Measurements from ENCODE around the gene PLCH2. TPM values are rescaled to one million over a fixed set of nuclear protein-coding genes. Genes with fewer than 3 reads are reported as not detected.

Gene PLCH2
- total and polyA plus RNA-seq, 10 of the 15 experiments (the other 5 are each of a cell fraction or from before 2014, with no cell fraction given), result 0.03 to 0.73 (median 0.24) TPM; not detected in 3

DNA sequence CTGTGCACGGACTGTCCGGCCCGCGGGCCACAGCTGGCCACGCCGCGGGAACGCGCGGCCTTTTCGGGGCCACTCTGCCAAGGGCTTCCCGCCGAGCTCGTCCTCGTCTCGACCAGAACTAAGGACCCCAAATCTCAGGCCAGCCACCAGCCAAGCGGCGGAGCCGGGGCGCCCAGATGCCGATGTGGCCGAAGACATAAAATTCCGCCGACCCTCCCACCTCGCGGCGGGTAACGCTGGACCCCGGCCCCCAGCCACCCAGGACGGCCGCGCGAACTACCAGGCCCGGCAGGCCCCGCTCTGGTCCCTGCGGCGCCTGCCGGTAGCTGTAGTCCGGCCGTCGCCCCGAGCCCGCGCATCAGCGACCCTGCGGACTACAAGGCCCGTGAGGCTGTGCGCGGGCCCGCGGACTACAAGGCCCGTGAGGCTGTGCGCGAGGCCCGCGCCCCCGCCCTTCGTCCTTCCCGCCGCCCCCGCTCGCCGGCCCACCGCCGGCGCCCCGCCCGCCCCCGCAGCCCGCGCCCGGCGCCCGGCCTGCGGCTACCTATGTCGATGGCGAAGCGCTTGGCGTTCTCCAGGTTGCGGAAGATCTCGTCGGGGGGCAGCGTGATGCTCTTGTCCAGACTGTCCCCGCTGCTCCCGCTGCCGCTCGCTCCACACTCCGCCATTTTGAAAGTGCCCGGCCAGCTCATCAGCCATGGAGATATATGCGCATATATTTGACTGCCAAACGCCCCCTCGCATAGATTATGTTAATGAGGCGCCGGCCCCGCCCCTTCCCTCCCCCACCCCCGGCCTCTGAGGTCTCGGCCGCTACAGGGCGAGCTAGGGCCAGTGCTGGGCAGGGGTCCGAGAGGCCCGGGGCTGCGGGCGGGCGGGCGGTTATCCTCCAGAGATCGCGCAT, 50.1 kb downstream of the PLCH2 start, which contains the start of gene PANK4:
Gene PANK4 (minus strand): TSS at position 677 of the 904 bp plus-strand sequence. CDS start 9 bp downstream, at position 668.
- Histone ChIP-seq H3K9me3 (replicated peaks; ENCODE audit: control insufficient read depth, insufficient read depth, low read length) (no peaks in the 10 kb centered on the region), H4K20me1 (ENCODE audit: control insufficient read depth, insufficient read depth) (peaks cover 3% of the 10 kb centered on the region; the same call in 1 of the 2 replicates), H3K36me3 (ENCODE audit: control insufficient read depth in 2 of 2, insufficient read depth in 2 of 2, low read length in 1 of 2) (peaks cover 0 to 3% of the 10 kb centered on the region in 2 experiments; a peak in 2 of 4 replicates), H3K4me3 (peak within 1 kb of the TSS; percentile 98), H3K4me1 (ENCODE audit: control insufficient read depth, insufficient read depth, low read length) (peaks cover 25% of the 10 kb centered on the region), H3K4me2 (ENCODE audit: control insufficient read depth, insufficient read depth) (peak within 1 kb of the TSS; percentile 97), H3K27ac (ENCODE audit: control insufficient read depth, insufficient read depth) (peak within 1 kb of the TSS; percentile 47), H3K27me3 (replicated peaks in 1 of 2; ENCODE audit: control insufficient read depth in 2 of 2, insufficient read depth in 2 of 2, low read length in 1 of 2) (peaks cover 4 to 14% of the 10 kb centered on the region in 2 experiments; a peak in 3 of 4 replicates), H3K9ac (ENCODE audit: control insufficient read depth, insufficient read depth, low read length) (peak within 1 kb of the TSS; percentile 72), H3K79me2 (ENCODE audit: control insufficient read depth, insufficient read depth, low read length) (peaks cover 36% of the 10 kb centered on the region), H2AFZ (ENCODE audit: control insufficient read depth, low read depth, low read length) (peak within 1 kb of the TSS; percentile 79)
- ChIA-PET RAD21 (ENCODE audit: unreplicated experiment) (interaction anchor here (0.6 to 5.9 kb wide), 16 partner anchors 14 to 331 kb away, joined by 3 to 86 read pairs (median 4); partner anchors contain the start of genes FAAP20, MORN1, RER1 and TNFRSF14), CTCF (interaction anchor here (0.6 to 3.8 kb wide), 11 partner anchors 13 to 110 kb away, joined by 3 to 28 read pairs (median 4); no protein-coding TSS in a partner anchor), POLR2A (interaction anchor here (0.6 to 3.7 kb wide), 16 partner anchors 16 to 1131 kb away, joined by 3 to 22 read pairs (median 5); partner anchors contain the start of genes MORN1, PEX10 and RER1), SMC1A (ENCODE audit: uncharacterized antibody, unreplicated experiment) (interaction anchor here (0.6 to 1.9 kb wide), 7 partner anchors 21 to 390 kb away, joined by 3 to 15 read pairs (median 3); no protein-coding TSS in a partner anchor)
- intact Hi-C loops (cut with micrococcal nuclease; ENCODE audit: unreplicated experiment), result loop anchor here (1.0 to 2.0 kb wide), 2 partner anchors 22 to 111 kb away; no protein-coding TSS in a partner anchor
- DNase-seq (ENCODE audit: low read depth, low spot score) (no peak), FAIRE-seq (peak; percentile 92), ATAC-seq (peak; percentile 89)
- no TSS peak for BruUV-seq (replicated peaks)
- in situ Hi-C loops (cut with MboI), result loop anchor here (10.0 kb wide), 1 partner anchor 321 kb away; no protein-coding TSS in a partner anchor
- under 1% methylated on average over 83 of the region's 107 CpGs for WGBS (ENCODE audit: insufficient coverage, insufficient replicate concordance, low lambda C conversion rate, missing lambda C conversion rate)
- no peak for TF ChIP-seq DPF2 (IDR thresholded peaks at IDR 0.05)
- TF ChIP-seq POLR2A (IDR thresholded peaks at IDR 0.05; ENCODE audit: low read depth, low read length), result peak; percentile 91
- TF ChIP-seq GATAD2B (conservative IDR thresholded peaks at IDR 0.05; ENCODE audit: low read depth), result peak; percentile 66
- TF ChIP-seq, protein P1, sequence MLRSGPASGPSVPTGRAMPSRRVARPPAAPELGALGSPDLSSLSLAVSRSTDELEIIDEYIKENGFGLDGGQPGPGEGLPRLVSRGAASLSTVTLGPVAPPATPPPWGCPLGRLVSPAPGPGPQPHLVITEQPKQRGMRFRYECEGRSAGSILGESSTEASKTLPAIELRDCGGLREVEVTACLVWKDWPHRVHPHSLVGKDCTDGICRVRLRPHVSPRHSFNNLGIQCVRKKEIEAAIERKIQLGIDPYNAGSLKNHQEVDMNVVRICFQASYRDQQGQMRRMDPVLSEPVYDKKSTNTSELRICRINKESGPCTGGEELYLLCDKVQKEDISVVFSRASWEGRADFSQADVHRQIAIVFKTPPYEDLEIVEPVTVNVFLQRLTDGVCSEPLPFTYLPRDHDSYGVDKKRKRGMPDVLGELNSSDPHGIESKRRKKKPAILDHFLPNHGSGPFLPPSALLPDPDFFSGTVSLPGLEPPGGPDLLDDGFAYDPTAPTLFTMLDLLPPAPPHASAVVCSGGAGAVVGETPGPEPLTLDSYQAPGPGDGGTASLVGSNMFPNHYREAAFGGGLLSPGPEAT (IDR thresholded peaks at IDR 0.05; ENCODE audit: low read depth), result no peak
- TF ChIP-seq, protein P2, sequence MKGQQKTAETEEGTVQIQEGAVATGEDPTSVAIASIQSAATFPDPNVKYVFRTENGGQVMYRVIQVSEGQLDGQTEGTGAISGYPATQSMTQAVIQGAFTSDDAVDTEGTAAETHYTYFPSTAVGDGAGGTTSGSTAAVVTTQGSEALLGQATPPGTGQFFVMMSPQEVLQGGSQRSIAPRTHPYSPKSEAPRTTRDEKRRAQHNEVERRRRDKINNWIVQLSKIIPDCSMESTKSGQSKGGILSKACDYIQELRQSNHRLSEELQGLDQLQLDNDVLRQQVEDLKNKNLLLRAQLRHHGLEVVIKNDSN (IDR thresholded peaks at IDR 0.05; ENCODE audit: borderline replicate concordance, extremely low read length, insufficient read depth, low read depth, low read length), result no peak
- TF ChIP-seq ASH2L (IDR thresholded peaks at IDR 0.05; ENCODE audit: borderline replicate concordance, low read depth), result no peak
- TF ChIP-seq EP300 (IDR thresholded peaks at IDR 0.05; ENCODE audit: borderline replicate concordance in 1 of 2, control insufficient read depth in 1 of 2, low read depth in 2 of 2, low read length in 2 of 2), result no peak
- TF ChIP-seq CHD1 (IDR thresholded peaks at IDR 0.05; ENCODE audit: low read depth, low read length), result no peak
- TF ChIP-seq NR2C1 (IDR thresholded peaks at IDR 0.05), result peak; percentile 75
- TF ChIP-seq, protein P3, sequence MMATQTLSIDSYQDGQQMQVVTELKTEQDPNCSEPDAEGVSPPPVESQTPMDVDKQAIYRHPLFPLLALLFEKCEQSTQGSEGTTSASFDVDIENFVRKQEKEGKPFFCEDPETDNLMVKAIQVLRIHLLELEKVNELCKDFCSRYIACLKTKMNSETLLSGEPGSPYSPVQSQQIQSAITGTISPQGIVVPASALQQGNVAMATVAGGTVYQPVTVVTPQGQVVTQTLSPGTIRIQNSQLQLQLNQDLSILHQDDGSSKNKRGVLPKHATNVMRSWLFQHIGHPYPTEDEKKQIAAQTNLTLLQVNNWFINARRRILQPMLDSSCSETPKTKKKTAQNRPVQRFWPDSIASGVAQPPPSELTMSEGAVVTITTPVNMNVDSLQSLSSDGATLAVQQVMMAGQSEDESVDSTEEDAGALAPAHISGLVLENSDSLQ (IDR thresholded peaks at IDR 0.05), result no peak
- no peak for TF ChIP-seq NRF1 (conservative IDR thresholded peaks at IDR 0.05; ENCODE audit: low read depth, low read length)
- TF ChIP-seq, protein P4, sequence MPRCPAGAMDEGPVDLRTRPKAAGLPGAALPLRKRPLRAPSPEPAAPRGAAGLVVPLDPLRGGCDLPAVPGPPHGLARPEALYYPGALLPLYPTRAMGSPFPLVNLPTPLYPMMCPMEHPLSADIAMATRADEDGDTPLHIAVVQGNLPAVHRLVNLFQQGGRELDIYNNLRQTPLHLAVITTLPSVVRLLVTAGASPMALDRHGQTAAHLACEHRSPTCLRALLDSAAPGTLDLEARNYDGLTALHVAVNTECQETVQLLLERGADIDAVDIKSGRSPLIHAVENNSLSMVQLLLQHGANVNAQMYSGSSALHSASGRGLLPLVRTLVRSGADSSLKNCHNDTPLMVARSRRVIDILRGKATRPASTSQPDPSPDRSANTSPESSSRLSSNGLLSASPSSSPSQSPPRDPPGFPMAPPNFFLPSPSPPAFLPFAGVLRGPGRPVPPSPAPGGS (IDR thresholded peaks at IDR 0.05; ENCODE audit: borderline replicate concordance, insufficient read depth, low read depth, low read length, poor library complexity, severe bottlenecking), result no peak
- TF ChIP-seq NFIC (IDR thresholded peaks at IDR 0.05; ENCODE audit: low read depth, low read length), result no peak
- peak in 1 of 2 experiments; percentile 95; a peak in 2 of 3 replicates for TF ChIP-seq EGR1 (IDR thresholded peaks at IDR 0.05; ENCODE audit: borderline replicate concordance in 1 of 2, low read depth in 2 of 2, low read length in 2 of 2)

Data from GM12878 (cell line).